ENCODE data around the gene DGKZ.

GRCh38 chr11:46392421-46393230 is 45.4 kb downstream of the DGKZ start:
- no peak for TF ChIP-seq CTCF (conservative IDR thresholded peaks at IDR 0.05; ENCODE audit: low read depth in 2 of 2)
- peak; percentile 98 for TF ChIP-seq REST (IDR thresholded peaks at IDR 0.05; ENCODE audit: unreplicated experiment)
- no peak for TF ChIP-seq POLR2AphosphoS5 (IDR thresholded peaks at IDR 0.05; ENCODE audit: low read depth)
- TF ChIP-seq CREB1 (CRISPR knock-in tag; IDR thresholded peaks at IDR 0.05; ENCODE audit: low read depth): no peak
- no peak for TF ChIP-seq EZH2 (IDR thresholded peaks at IDR 0.05; ENCODE audit: low read depth, unreplicated experiment)
- TF ChIP-seq ZNF462 (CRISPR knock-in tag; IDR thresholded peaks at IDR 0.05): peak; percentile 77; the same call in 1 of the 2 replicates
- TF ChIP-seq EZH2phosphoT487 (IDR thresholded peaks at IDR 0.05; ENCODE audit: unreplicated experiment): no peak
- TF ChIP-seq ETS1 (IDR thresholded peaks at IDR 0.05): 0 out of 2 replicates have a peak, but pooled peaks have one; percentile 16

Data from GM23338 (cell line).